ENCODE data around the gene PTPN9.
"Not testable (repeated sequence)": the region's sequence is repeated elsewhere in the genome, so short reads cannot be mapped to it uniquely, and the experiment has no call there.

Gene PTPN9

DNA sequence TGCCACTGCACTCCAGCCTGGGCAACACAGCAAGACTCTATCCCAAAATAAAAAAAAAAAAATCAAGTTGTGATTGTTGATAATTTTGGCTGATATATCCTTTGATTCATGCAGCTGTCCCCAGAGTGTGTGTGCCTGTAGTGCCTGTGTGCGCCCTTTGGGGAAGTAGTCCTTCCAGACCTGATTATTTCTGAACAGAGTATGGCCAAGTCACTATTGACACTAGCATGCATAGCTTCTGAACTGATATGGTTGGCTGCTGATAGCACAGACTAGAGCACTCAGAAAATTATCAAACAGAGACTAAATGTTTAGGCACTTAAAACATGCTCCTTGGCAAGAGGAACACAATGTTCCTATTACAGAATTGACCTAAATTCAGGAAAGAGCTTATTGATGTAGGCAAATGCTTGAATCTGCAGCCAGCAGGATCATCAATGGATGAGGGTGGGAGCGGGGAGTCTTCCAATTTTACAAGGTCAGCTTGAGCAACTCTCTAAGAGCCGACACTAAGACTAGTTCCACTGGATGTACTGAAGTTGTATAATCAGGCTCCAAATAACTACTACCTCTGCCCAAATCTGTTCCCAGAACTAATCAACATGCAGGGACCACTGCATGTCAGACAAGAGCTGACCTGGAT, 17.7 kb upstream of the PTPN9 start:
- in situ Hi-C loops (cut with HindIII; ENCODE audit: low sequenced_read_pairs) = no loop called here
- DNase-seq (ENCODE audit: low read depth) = no peak
- TF ChIP-seq, protein P1, sequence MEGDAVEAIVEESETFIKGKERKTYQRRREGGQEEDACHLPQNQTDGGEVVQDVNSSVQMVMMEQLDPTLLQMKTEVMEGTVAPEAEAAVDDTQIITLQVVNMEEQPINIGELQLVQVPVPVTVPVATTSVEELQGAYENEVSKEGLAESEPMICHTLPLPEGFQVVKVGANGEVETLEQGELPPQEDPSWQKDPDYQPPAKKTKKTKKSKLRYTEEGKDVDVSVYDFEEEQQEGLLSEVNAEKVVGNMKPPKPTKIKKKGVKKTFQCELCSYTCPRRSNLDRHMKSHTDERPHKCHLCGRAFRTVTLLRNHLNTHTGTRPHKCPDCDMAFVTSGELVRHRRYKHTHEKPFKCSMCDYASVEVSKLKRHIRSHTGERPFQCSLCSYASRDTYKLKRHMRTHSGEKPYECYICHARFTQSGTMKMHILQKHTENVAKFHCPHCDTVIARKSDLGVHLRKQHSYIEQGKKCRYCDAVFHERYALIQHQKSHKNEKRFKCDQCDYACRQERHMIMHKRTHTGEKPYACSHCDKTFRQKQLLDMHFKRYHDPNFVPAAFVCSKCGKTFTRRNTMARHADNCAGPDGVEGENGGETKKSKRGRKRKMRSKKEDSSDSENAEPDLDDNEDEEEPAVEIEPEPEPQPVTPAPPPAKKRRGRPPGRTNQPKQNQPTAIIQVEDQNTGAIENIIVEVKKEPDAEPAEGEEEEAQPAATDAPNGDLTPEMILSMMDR (IDR thresholded peaks at IDR 0.05; ENCODE audit: low read depth, low read length, missing control alignments) = no peak

DNA sequence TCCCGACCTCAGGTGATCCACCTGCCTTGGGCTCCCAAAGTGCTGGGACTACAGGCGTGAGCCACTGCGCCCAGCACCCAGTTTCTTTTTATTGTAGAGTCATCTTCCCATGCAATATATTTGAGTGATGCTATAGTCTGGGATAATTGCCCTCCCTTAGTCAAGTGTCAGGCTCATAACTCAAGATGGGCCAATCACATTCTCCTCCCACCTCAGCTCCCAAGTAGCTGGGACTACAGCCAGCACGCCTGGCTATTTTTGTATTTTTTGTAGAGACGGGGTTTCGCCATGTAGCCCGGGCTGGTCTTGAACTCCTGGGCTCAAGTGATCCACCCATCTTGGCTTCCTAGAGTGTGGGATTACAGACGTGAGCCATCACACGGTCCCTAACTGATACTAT, 15.2 kb upstream of the PTPN9 start:
- no peak for DNase-seq (ENCODE audit: low read depth)
- in situ Hi-C loops (cut with HindIII; ENCODE audit: low sequenced_read_pairs) = no loop called here
- no peak overlapping the region for H3K4me3 ChIP-seq (ENCODE audit: low read depth, low read length)
- TF ChIP-seq, protein P1 (IDR thresholded peaks at IDR 0.05; ENCODE audit: low read depth, low read length, missing control alignments) = no peak

More for the DNA sequence above, 17.7 kb upstream of the PTPN9 start:
- H3K4me3 ChIP-seq (ENCODE audit: low read depth, low read length) = no peak overlapping the region

DNA sequence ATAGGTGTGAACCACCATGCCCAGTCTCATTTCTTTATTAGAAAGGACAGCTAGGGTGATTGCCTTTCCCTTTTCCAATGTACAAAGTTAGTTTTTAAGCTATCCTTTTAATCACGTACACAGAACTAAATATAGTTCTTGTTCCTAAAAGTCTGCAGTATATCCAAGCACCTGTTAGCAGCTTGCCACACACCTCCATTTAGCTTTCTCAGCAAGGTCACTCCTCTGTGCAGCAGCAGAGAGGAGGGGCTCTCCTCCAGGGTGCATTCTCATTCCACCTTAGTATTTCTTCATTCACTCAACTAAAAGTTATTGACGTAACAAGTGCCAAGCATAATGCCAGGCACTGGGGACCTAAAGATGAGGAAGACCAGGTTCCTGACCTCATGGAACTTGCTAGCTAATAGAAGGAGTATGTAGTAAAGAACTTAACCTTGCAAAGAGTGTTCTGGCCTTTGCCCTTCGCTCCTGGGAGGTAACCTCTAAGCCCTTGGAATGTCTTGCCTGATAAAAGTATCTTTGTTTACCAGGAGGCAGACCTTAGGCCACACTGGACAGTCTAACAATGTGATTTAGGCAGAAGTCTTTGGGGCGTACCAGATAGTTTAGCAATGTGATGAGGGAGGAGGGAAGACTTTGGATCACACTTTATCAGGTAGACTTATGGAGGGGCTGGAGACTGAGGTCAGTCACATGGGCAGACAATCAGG, 12.7 kb upstream of the PTPN9 start:
- TF ChIP-seq, protein P1 (IDR thresholded peaks at IDR 0.05; ENCODE audit: low read depth, low read length, missing control alignments) = no peak
- no peak overlapping the region for H3K4me3 ChIP-seq (ENCODE audit: low read depth, low read length)
- in situ Hi-C loops (cut with HindIII; ENCODE audit: low sequenced_read_pairs) = no loop called here
- DNase-seq (ENCODE audit: low read depth) = no peak

DNA sequence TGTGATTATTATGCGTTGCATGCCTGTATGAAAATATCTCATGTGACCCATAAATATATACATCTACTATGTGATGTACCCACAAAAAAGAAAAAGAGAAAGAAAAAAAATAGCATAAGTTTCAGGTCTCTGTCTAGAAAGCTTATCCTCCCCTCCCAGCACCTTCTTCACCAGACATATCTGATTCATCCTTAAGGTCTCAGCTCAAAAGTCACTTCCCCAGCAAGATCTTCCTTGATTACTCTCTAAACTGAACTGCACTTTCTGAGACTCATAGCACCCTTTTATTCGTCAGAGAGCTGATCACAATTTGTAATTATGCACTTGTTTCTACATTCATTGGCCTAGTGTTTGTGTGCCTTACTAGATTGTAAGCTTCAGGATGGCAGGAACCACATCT, 11.1 kb upstream of the PTPN9 start:
- in situ Hi-C loops (cut with HindIII; ENCODE audit: low sequenced_read_pairs) = no loop called here
- TF ChIP-seq, protein P1 (IDR thresholded peaks at IDR 0.05; ENCODE audit: low read depth, low read length, missing control alignments) = no peak
- DNase-seq (ENCODE audit: low read depth) = no peak
- H3K4me3 ChIP-seq (ENCODE audit: low read depth, low read length) = no peak overlapping the region

DNA sequence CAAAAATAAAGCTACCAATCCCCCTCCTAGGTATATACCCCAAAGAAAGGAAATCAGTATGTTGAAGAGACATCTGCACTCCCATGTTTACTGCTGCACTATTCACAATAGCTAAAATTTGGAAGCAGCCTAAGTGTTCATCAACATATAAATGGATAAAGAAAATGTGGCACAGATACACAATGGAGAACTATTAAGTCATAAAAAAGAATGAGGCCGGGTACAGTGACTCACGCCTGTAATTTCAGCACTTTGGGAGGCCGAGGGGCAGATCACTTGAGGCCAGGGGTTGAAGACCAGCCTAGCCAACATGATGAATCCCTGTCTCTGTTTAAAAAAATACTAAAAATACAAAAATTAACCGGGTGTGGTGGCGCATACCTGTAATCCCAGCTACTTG, 10.0 kb upstream of the PTPN9 start:
- DNase-seq (ENCODE audit: low read depth) = no peak
- no peak overlapping the region for H3K4me3 ChIP-seq (ENCODE audit: low read depth, low read length)
- TF ChIP-seq, protein P1 (IDR thresholded peaks at IDR 0.05; ENCODE audit: low read depth, low read length, missing control alignments) = no peak
- in situ Hi-C loops (cut with HindIII; ENCODE audit: low sequenced_read_pairs) = no loop called here

DNA sequence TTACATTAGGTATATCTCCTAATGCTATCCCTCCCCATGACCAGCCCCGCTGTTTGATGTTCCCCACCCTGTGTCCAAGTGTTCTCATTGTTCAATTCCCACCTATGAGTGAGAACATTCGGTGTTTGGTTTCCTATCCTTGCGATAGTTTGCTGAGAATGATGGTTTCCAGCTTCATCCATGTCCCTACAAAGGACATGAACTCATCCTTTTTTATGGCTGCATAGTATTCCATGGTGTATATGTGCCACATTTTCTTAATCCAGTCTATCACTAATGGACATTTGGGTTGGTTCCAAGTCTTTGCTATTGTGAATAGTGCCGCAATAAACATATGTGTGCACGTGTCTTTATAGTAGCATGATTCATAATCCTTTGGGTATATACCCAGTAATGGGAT, 7.3 kb upstream of the PTPN9 start:
- H3K4me3 ChIP-seq (ENCODE audit: low read depth, low read length); DNase-seq (ENCODE audit: low read depth); in situ Hi-C loops (cut with HindIII; ENCODE audit: low sequenced_read_pairs): not testable (repeated sequence)

DNA sequence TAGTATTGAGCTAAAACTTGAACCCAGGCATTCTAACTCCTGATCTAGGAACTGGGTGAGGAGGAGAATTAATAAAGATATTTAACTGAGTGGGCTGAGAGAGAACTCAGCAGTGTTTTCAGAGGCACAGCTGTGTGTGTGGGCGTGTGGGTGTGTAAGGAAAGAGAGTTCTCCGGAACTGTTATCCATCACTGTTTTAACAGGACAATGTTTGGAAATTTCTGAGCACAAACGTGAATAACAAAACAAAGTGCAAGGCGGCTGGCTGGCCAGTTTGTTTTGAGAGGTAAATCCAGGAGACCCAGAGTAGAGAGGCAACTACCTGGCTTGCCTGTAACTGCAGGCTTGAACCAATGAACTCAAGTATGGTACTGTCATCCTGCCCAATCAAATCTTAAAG, 5.0 kb upstream of the PTPN9 start:
- TF ChIP-seq, protein P1 (IDR thresholded peaks at IDR 0.05; ENCODE audit: low read depth, low read length, missing control alignments) = no peak
- in situ Hi-C loops (cut with HindIII; ENCODE audit: low sequenced_read_pairs) = no loop called here
- H3K4me3 ChIP-seq (ENCODE audit: low read depth, low read length) = no peak overlapping the region
- no peak for DNase-seq (ENCODE audit: low read depth)
